ENCODE measurements around the gene CR1.

- TF ChIP-seq CTCF (IDR thresholded peaks at IDR 0.05) (no peak), POLR2AphosphoS5 (IDR thresholded peaks at IDR 0.05; ENCODE audit: low read depth, low read length) (no peak)
Measured at GRCh38 chr1:207461649-207462048, 34.3 kb upstream of the CR1 start.
